Neural progenitor cell (in vitro differentiated cells): ENCODE measurements around the gene ARSJ. TPM values are rescaled to one million over a fixed set of nuclear protein-coding genes. Genes with fewer than 3 reads are reported as not detected.

Source experiments
- DNase-seq: peaks from one replicate; pipeline ENCODE4 v3.0.0-alpha.2; 2016; ENCODE audit warnings: low spot score
- H2AFZ ChIP-seq: fragments of 200-600 bp; sonication (generic); replicated peaks from 2 replicates; pipeline ENCODE4 v1.6.1; 2016; ENCODE audit warnings: antibody characterized with exemption
- H3F3A ChIP-seq: fragments of 200-600 bp; sonication (generic); 2 replicates; pipeline ENCODE4 v1.6.1; 2016; ENCODE audit warnings: antibody characterized with exemption, low read depth
- H3K27ac ChIP-seq: fragments of 200-600 bp; sonication (generic); 2 replicates; pipeline ENCODE4 v1.5.1; 2016; ENCODE audit warnings: mild to moderate bottlenecking
- H3K27me3 ChIP-seq: fragments of 200-600 bp; sonication (generic); 2 replicates; pipeline ENCODE4 v1.6.1; 2016; ENCODE audit warnings: mild to moderate bottlenecking, moderate library complexity
- H3K36me3 ChIP-seq: fragments of 200-600 bp; sonication (generic); 2 replicates; pipeline ENCODE4 v1.5.1; 2016
- H3K4me1 ChIP-seq: fragments of 200-600 bp; sonication (generic); 2 replicates; pipeline ENCODE4 v1.6.1; 2016; ENCODE audit warnings: mixed run types
- H3K4me2 ChIP-seq: fragments of 200-600 bp; sonication (generic); 2 replicates; pipeline ENCODE4 v1.6.1; 2016
- H3K4me3 ChIP-seq: fragments of 200-600 bp; sonication (generic); 2 replicates; pipeline ENCODE4 v1.5.1; 2016
- H3K79me2 ChIP-seq: fragments of 200-600 bp; sonication (generic); 2 replicates; pipeline ENCODE4 v1.6.1; 2016; ENCODE audit warnings: low read depth
- H3K9ac ChIP-seq: fragments of 200-600 bp; sonication (generic); 2 replicates; pipeline ENCODE4 v1.6.1; 2016
- H3K9me3 ChIP-seq: fragments of 200-600 bp; sonication (generic); 2 replicates; pipeline ENCODE4 v1.5.1; 2016; ENCODE audit warnings: low read depth
- H4K20me1 ChIP-seq: fragments of 200-600 bp; sonication (generic); 2 replicates; pipeline ENCODE4 v1.6.1; 2016; ENCODE audit warnings: low read depth
- H3K27ac Mint-ChIP-seq: 3 replicates; pipeline ENCODE4 v1.8.0; 2021; ENCODE audit warnings: mixed read lengths
- H3K27me3 Mint-ChIP-seq: 2 replicates; pipeline ENCODE4 v1.8.0; 2022; ENCODE audit warnings: low read depth, mild to moderate bottlenecking, inconsistent platforms, moderate library complexity, mixed read lengths; ENCODE audit not compliant: insufficient read depth
- H3K36me3 Mint-ChIP-seq: 3 replicates; pipeline ENCODE4 v1.8.0; 2021; ENCODE audit warnings: mixed read lengths
- H3K4me1 Mint-ChIP-seq: 3 replicates; pipeline ENCODE4 v1.8.0; 2021; ENCODE audit warnings: mixed read lengths
- H3K4me3 Mint-ChIP-seq: 3 replicates; pipeline ENCODE4 v1.8.0; 2021; ENCODE audit warnings: mild to moderate bottlenecking, moderate library complexity, mixed read lengths
- H3K9me3 Mint-ChIP-seq: 3 replicates; pipeline ENCODE4 v1.8.0; 2020; ENCODE audit warnings: mixed read lengths
- EZH2 ChIP-seq: fragments of 200-600 bp; sonication (generic); IDR thresholded peaks from 2 replicates; pipeline ENCODE4 v1.6.1; 2017; ENCODE audit warnings: antibody characterized with exemption, mild to moderate bottlenecking, moderate library complexity
- EZH2phosphoT487 ChIP-seq: fragments of 200-600 bp; sonication (generic); IDR thresholded peaks from 2 replicates; pipeline ENCODE4 v1.6.1; 2017; ENCODE audit warnings: antibody characterized with exemption
- total RNA-seq: library from RNA; depleted of rRNA; stranded (reverse); fragments of >200 nt; gene quantifications from 2 replicates; pipeline ENCODE4 v1.2.3, GENCODE V29; 2015; ENCODE audit warnings: low replicate concordance
- TF ChIP-seq, protein P1 (sequence below): fragments of 200-600 bp; sonication (generic); IDR thresholded peaks from 2 replicates; pipeline ENCODE4 v1.5.1; 2017; ENCODE audit warnings: antibody characterized with exemption, mild to moderate bottlenecking

ARSJ gene
- total RNA-seq, 1 donor from 2014 or later: 0.28 TPM

DNA sequence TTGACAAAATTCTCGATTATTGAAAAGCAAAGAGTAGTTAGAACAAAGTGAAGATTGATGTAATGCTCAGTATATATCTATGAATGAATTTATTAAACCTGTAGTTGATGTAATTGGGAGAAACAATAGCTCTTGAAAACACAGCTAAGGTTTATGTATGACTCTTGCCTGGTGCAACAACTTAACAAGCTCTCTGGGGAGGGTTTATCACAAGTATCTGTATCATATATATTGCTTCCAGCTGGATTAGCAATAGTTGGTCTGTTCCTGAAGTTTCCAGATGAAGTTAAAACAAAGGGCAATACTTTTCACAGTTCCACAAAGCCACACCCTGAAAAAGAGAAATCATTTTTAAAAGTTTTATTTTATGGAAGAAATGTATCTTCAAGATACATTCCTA lies 91.4 kb downstream of the ARSJ start:
- Histone ChIP-seq H3K9ac (no peak overlapping the region), H3K4me2 (no peak overlapping the region), H3K4me1 (no peaks in the 10 kb centered on the region), H3K9me3 (no peaks in the 10 kb centered on the region), H3K4me3 (no peak overlapping the region), H4K20me1 (no peaks in the 10 kb centered on the region), H2AFZ (no peak overlapping the region), H3K27me3 (no peaks in the 10 kb centered on the region), H3K79me2 (no peaks in the 10 kb centered on the region), H3K36me3 (no peaks in the 10 kb centered on the region), H3K27ac (no peak overlapping the region), H3F3A (no peaks in the 10 kb centered on the region)
- H3K4me1 Mint-ChIP-seq: no peaks in the 10 kb centered on the region
- TF ChIP-seq, protein P1, sequence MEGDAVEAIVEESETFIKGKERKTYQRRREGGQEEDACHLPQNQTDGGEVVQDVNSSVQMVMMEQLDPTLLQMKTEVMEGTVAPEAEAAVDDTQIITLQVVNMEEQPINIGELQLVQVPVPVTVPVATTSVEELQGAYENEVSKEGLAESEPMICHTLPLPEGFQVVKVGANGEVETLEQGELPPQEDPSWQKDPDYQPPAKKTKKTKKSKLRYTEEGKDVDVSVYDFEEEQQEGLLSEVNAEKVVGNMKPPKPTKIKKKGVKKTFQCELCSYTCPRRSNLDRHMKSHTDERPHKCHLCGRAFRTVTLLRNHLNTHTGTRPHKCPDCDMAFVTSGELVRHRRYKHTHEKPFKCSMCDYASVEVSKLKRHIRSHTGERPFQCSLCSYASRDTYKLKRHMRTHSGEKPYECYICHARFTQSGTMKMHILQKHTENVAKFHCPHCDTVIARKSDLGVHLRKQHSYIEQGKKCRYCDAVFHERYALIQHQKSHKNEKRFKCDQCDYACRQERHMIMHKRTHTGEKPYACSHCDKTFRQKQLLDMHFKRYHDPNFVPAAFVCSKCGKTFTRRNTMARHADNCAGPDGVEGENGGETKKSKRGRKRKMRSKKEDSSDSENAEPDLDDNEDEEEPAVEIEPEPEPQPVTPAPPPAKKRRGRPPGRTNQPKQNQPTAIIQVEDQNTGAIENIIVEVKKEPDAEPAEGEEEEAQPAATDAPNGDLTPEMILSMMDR: no peak
- no peak for TF ChIP-seq EZH2phosphoT487
- TF ChIP-seq EZH2: no peak
- no peak overlapping the region for H3K27ac Mint-ChIP-seq
- no peak for DNase-seq
- no peaks in the 10 kb centered on the region for H3K36me3 Mint-ChIP-seq
- H3K4me3 Mint-ChIP-seq: no peak overlapping the region
- H3K9me3 Mint-ChIP-seq: no peaks in the 10 kb centered on the region
- peaks cover 5% of the 10 kb centered on the region for H3K27me3 Mint-ChIP-seq

DNA sequence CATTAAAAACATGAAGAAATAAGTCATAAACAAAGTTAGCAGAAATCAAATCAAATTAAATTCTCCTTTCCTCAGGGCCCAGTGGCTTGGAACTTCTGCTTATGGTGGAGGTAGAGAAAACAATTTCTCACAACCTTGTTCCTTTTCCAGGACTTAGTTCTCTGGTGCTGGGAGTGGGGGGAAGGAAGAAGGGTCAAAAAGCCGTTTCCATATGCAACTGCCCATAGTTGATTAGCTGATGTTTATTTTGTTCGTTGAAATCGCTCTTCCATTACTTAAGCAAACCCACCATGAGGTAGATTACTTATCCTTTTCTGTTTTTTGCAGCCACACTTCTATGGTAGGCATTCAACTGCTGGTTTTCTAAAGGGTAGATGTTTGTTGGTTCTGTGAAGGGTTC lies 94.2 kb downstream of the ARSJ start:
- no peak overlapping the region for H3K4me3 Mint-ChIP-seq
- H3K4me1 ChIP-seq: no peaks in the 10 kb centered on the region
- no peak overlapping the region for H3K27ac ChIP-seq
- H3K36me3 Mint-ChIP-seq: no peaks in the 10 kb centered on the region
- H4K20me1 ChIP-seq: no peaks in the 10 kb centered on the region
- H3K27ac Mint-ChIP-seq: no peak overlapping the region
- H3K27me3 ChIP-seq: no peaks in the 10 kb centered on the region
- H3K79me2 ChIP-seq: no peaks in the 10 kb centered on the region
- no peak for DNase-seq
- TF ChIP-seq, protein P1: no peak
- H3K4me3 ChIP-seq: no peak overlapping the region
- no peaks in the 10 kb centered on the region for H3F3A ChIP-seq
- H2AFZ ChIP-seq: no peak overlapping the region
- no peaks in the 10 kb centered on the region for H3K9me3 ChIP-seq
- H3K4me1 Mint-ChIP-seq: no peaks in the 10 kb centered on the region
- H3K36me3 ChIP-seq: no peaks in the 10 kb centered on the region
- H3K9ac ChIP-seq: no peak overlapping the region
- H3K4me2 ChIP-seq: no peak overlapping the region
- peaks cover 4% of the 10 kb centered on the region for H3K27me3 Mint-ChIP-seq
- no peaks in the 10 kb centered on the region for H3K9me3 Mint-ChIP-seq

DNA sequence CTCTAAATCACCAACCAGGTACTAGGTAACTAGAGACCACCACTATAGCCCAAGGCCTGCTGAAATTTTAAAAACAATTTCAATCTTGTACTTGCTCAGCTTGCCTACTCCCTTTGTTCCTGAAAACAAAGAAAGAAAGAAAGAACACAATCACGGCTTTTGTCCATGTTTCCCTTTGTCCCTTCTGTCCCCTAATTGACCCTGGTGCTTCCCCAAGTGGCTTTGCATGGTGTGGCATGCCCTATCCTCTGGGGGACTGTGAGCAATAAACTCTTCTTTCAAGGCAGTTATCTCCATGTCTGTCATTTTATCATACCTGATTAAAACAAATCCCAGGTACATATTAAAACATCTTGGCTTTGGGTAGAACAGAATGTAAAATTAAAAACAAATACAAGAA lies 94.8 kb downstream of the ARSJ start:
- no peak overlapping the region for H2AFZ ChIP-seq
- no peaks in the 10 kb centered on the region for H3K79me2 ChIP-seq
- DNase-seq: peak; percentile 54
- no peak overlapping the region for H3K27ac ChIP-seq
- H3K9ac ChIP-seq: no peak overlapping the region
- no peaks in the 10 kb centered on the region for H3K27me3 ChIP-seq
- Mint-ChIP-seq H3K27ac (no peak overlapping the region), H3K9me3 (no peaks in the 10 kb centered on the region), H3K4me3 (no peak overlapping the region), H3K4me1 (no peaks in the 10 kb centered on the region), H3K36me3 (no peaks in the 10 kb centered on the region), H3K27me3 (peaks cover 2% of the 10 kb centered on the region)
- no peaks in the 10 kb centered on the region for H3K4me1 ChIP-seq
- H3F3A ChIP-seq: no peaks in the 10 kb centered on the region
- no peak for TF ChIP-seq EZH2phosphoT487
- TF ChIP-seq, protein P1: peak; percentile 22
- no peaks in the 10 kb centered on the region for H4K20me1 ChIP-seq
- H3K4me3 ChIP-seq: no peak overlapping the region
- H3K36me3 ChIP-seq: no peaks in the 10 kb centered on the region
- no peaks in the 10 kb centered on the region for H3K9me3 ChIP-seq
- no peak overlapping the region for H3K4me2 ChIP-seq

DNA sequence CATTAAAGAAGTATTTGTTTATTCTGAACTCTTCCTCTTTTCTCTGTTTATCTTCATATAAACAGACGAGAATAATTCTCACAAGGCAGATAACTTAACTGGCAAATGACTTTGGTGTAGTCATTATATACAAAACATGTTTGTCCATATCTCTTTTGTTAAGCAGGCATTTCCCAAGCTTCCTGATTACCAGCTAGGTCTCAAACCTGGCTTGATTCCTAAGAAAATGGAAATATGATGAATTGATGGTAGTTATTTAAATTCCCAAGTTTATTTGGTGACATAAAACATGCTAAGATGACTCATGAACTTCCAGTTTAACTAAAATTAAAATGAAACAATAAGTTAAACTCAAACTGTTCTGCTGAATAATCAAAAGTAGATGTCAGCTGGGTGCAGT lies 96.8 kb downstream of the ARSJ start:
- no peak overlapping the region for H3K27ac Mint-ChIP-seq
- no peaks in the 10 kb centered on the region for H3K36me3 ChIP-seq

More for the DNA sequence above, 96.8 kb downstream of the ARSJ start:
- no peak overlapping the region for H2AFZ ChIP-seq
- no peaks in the 10 kb centered on the region for H3K27me3 ChIP-seq
- TF ChIP-seq EZH2: no peak
- TF ChIP-seq EZH2phosphoT487: no peak
- TF ChIP-seq, protein P1: no peak
- no peaks in the 10 kb centered on the region for H3K9me3 ChIP-seq
- Mint-ChIP-seq H3K36me3 (no peaks in the 10 kb centered on the region), H3K4me1 (peaks cover 10% of the 10 kb centered on the region), H3K27me3 (peaks cover 2% of the 10 kb centered on the region), H3K4me3 (no peak overlapping the region), H3K9me3 (no peaks in the 10 kb centered on the region)
- H3K4me2 ChIP-seq: no peak overlapping the region
- H3F3A ChIP-seq: no peaks in the 10 kb centered on the region
- H3K27ac ChIP-seq: no peak overlapping the region
- H3K4me3 ChIP-seq: no peak overlapping the region
- H3K79me2 ChIP-seq: no peaks in the 10 kb centered on the region
- no peak for DNase-seq
- H3K9ac ChIP-seq: no peak overlapping the region
- no peaks in the 10 kb centered on the region for H4K20me1 ChIP-seq
- H3K4me1 ChIP-seq: no peaks in the 10 kb centered on the region
